ENCODE results near the gene TOM1.

GRCh38 chr22:35274154-35274871 lies 25.4 kb upstream of the TOM1 start:
- TF ChIP-seq CTCF (conservative IDR thresholded peaks at IDR 0.05), result no peak
- TF ChIP-seq ZFX (IDR thresholded peaks at IDR 0.05), result no peak
